Bronchial smooth muscle cell (primary cell): Measurements from ENCODE around the gene PTCRA. TPM values are rescaled to one million over a fixed set of nuclear protein-coding genes. Genes with fewer than 3 reads are reported as not detected.

Source experiments
- total RNA-seq: library from RNA; depleted of rRNA; stranded (reverse); fragments of >200 nt; gene quantifications from 2 replicates; pipeline ENCODE4 v1.2.1, GENCODE V29; 2014

Gene PTCRA
- total RNA-seq: not detected in 2 replicates

DNA sequence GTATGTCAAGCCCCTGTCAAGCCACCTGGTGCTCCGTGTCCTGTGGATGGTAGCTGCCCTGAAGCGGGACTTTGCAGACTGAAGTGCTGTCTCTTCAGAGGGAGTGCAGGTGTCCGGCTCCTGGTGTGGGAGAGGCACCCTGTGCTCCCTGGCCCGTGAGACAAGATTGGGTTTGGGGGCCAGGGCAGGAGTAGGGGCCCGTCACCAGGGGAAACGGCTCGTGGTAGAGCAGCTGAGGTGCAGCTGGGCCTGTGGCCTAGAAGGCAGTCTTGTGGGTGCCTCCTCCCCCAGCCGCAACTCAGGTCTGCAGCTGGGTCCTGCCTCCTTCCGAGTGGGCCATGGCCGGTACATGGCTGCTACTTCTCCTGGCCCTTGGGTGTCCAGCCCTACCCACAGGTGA lies at the start of gene PTCRA:
Gene PTCRA (plus strand): TSS at position 322 of the 400 bp plus-strand sequence. CDS start 17 bp downstream, at position 339.

GRCh38 chr6:42879372-42880239 lies 36.2 kb upstream of the PTCRA start, which contains the start of gene RPL7L1:
Gene RPL7L1, plus strand, starts transcription at chr6:42879616. Its CDS starts 295 bp downstream, at chr6:42879911.

GRCh38 chr6:42928986-42929820 lies 13.3 kb downstream of the PTCRA start, which contains the start of gene CNPY3:
Gene CNPY3, plus strand, starts transcription at chr6:42929480. Its CDS starts 91 bp downstream, at chr6:42929571.

DNA sequence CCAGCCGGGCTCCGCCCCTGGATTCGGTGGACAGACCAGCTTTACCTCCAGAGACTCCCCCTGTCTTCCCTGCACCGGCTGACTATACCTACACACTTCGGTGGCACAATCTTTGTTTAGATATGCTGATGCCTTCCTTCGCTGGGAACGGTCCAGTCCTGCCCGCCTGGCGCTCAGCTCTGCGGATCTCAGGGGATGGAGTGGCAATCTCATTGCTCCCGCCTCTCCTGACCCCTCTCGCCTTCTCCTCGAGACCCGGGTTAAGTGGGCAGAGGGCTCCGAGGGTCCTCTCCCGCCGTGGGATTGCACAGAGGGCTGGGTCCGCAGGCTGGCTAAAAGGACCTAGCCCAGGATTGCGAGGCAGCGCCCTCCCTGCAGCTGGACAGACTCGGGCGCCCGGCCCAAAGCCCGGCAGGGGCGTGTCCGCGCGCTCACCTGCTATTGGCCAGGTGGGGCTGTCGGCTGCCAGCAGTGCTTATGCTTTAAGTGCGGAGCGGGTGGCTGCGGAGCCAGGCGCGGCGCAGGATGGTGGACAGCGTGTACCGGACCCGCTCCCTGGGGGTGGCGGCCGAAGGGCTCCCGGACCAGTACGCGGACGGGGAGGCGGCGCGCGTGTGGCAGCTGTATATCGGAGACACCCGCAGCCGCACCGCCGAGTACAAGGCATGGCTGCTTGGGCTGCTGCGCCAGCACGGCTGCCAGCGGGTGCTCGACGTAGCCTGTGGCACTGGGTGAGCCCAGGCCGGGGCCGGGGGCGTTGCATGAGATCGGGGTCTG lies 44.6 kb downstream of the PTCRA start, which contains the start of gene GNMT:
Gene GNMT (plus strand): TSS at position 512 of the 777 bp plus-strand sequence. CDS start 14 bp downstream, at position 526.

Other genes with a start within 250 kb of the PTCRA start
- gene PRPH2, start 193.5 kb upstream of the PTCRA start, total RNA-seq: 4.9 and 5.2 TPM in 2 replicates
- gene TBCC, start 169.9 kb upstream of the PTCRA start, total RNA-seq: 35.5 and 40.4 TPM in 2 replicates
- gene BICRAL, start 134.0 kb upstream of the PTCRA start, total RNA-seq: 3.3 and 4.6 TPM in 2 replicates
- 51.9 and 80.4 TPM in 2 replicates for gene RPL7L1, start 36.4 kb upstream of the PTCRA start, total RNA-seq
- gene CNPY3, start 13.4 kb downstream of the PTCRA start, total RNA-seq: 26.8 and 29.3 TPM in 2 replicates
- 0.32 and 0.77 TPM in 2 replicates for gene GNMT, start 44.7 kb downstream of the PTCRA start, total RNA-seq
- 26.3 and 37.4 TPM in 2 replicates for gene PEX6, start 63.1 kb downstream of the PTCRA start, total RNA-seq
- 30.3 and 38.2 TPM in 2 replicates for gene PPP2R5D, start 68.5 kb downstream of the PTCRA start, total RNA-seq
- gene MEA1, start 97.9 kb downstream of the PTCRA start, total RNA-seq: 65.2 and 72.3 TPM in 2 replicates
- gene KLHDC3, start 98.2 kb downstream of the PTCRA start, total RNA-seq: 43.7 and 56.8 TPM in 2 replicates
- 48.5 and 73.9 TPM in 2 replicates for gene RRP36, start 105.6 kb downstream of the PTCRA start, total RNA-seq
- 40.1 and 58.3 TPM in 2 replicates for gene CUL7, start 137.8 kb downstream of the PTCRA start, total RNA-seq
- gene MRPL2, start 143.4 kb downstream of the PTCRA start, total RNA-seq: 18.1 and 22.7 TPM in 2 replicates
- gene KLC4, start 143.6 kb downstream of the PTCRA start, total RNA-seq: 20.3 and 25.3 TPM in 2 replicates
- 56.9 and 151 TPM in 2 replicates for gene PTK7, start 160.3 kb downstream of the PTCRA start, total RNA-seq